B cell (primary cell): ENCODE results near the gene EPDR1.

Experiments
- EZH2 ChIP-seq: IDR thresholded peaks from 2 replicates; pipeline ENCODE4 v1.6.1; 2012; ENCODE audit warnings: borderline replicate concordance, low read depth, mild to moderate bottlenecking, moderate library complexity, low read length; ENCODE audit not compliant: insufficient read depth, poor library complexity, severe bottlenecking
- TF ChIP-seq, protein P1 (sequence below): fragments of 200-600 bp; IDR thresholded peaks from one replicate; pipeline ENCODE4 v1.8.0; 2022; ENCODE audit warnings: antibody characterized with exemption, mild to moderate bottlenecking

- TF ChIP-seq, protein P1, sequence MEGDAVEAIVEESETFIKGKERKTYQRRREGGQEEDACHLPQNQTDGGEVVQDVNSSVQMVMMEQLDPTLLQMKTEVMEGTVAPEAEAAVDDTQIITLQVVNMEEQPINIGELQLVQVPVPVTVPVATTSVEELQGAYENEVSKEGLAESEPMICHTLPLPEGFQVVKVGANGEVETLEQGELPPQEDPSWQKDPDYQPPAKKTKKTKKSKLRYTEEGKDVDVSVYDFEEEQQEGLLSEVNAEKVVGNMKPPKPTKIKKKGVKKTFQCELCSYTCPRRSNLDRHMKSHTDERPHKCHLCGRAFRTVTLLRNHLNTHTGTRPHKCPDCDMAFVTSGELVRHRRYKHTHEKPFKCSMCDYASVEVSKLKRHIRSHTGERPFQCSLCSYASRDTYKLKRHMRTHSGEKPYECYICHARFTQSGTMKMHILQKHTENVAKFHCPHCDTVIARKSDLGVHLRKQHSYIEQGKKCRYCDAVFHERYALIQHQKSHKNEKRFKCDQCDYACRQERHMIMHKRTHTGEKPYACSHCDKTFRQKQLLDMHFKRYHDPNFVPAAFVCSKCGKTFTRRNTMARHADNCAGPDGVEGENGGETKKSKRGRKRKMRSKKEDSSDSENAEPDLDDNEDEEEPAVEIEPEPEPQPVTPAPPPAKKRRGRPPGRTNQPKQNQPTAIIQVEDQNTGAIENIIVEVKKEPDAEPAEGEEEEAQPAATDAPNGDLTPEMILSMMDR = no peak
- TF ChIP-seq EZH2 = no peak
Observed at GRCh38 chr7:37944737-37945054, 24.3 kb downstream of the EPDR1 start.
